ENCODE results near the gene METTL16. TPM values are rescaled to one million over a fixed set of nuclear protein-coding genes. Genes with fewer than 3 reads are reported as not detected.

Gene METTL16
- total and polyA plus RNA-seq, 4 donors: 4.1 to 8.9 (median 6.6) TPM

DNA sequence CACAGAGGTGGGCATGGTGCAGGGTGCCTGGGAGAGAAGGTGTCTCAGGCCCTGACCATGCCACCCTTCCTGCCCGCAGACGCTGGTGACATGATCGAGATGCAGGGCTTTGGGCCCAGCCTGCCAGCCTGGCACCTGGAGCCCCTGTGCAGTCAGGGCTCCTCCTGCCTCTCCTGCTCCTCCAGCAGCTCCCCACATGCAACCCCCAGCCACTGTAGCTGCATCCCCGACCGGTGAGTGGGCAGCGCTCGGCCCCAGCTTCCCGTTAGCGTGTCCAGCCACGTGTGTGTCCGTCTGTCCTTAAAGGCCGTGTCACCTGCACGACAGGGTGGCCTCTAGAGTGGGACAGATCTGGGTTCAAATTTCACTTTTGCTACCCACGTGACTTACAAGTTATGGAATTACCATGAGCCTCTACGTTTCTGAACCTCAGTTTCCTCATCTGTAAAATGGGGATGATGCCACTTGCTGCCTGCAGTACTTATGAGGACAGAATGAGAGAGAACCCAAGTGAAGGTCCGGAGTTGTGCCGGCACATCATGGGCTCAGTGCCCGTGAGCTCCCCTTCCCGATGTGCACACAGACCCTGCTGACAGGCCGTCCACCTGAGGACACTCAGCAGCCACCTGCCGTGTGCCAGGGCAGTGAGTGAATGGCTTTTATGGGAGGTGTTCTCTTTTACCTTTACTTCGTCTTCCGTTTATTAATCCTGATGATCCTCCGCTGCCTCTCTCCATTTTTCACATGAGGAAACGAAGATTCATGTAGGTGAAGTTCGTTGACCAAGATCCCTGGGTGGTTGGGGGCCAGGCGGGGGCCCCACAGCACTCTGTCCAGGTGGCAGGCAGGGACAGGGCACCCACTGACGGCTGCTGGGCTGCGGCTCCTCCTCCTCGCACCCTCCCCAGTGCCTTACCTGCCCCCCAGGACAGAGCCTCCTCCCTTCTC lies 140.2 kb downstream of the METTL16 start:
- WGBS: 96% methylated on average over 30 of the region's 30 CpGs
- no peaks in the 10 kb centered on the region for H3K9me3 ChIP-seq (ENCODE audit: control insufficient read depth in 4 of 4, low read length in 3 of 4)
- TF ChIP-seq FOXA2 (IDR thresholded peaks at IDR 0.05): no peak
- no peak for TF ChIP-seq CTCF (IDR thresholded peaks at IDR 0.05; ENCODE audit: low read depth, low read length, missing input control)
- no peak for TF ChIP-seq FOXA1 (IDR thresholded peaks at IDR 0.05)
- TF ChIP-seq, protein P1, sequence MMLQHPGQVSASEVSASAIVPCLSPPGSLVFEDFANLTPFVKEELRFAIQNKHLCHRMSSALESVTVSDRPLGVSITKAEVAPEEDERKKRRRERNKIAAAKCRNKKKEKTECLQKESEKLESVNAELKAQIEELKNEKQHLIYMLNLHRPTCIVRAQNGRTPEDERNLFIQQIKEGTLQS (IDR thresholded peaks at IDR 0.05): no peak
- H3K4me3 ChIP-seq (ENCODE audit: low read depth in 1 of 3, low read length in 3 of 3): no peak overlapping the region
- no peak overlapping the region for H3K27ac ChIP-seq (ENCODE audit: low read depth in 1 of 2, low read length in 2 of 2)
- H3K36me3 ChIP-seq (ENCODE audit: control insufficient read depth in 4 of 4, insufficient read depth in 3 of 4, low read depth in 1 of 4, low read length in 3 of 4): peaks cover 0 to 21% (median 8%) of the 10 kb centered on the region in 4 donors
- peaks cover 0 to 2% (median 0%) of the 10 kb centered on the region in 4 donors for H3K4me1 ChIP-seq (ENCODE audit: control insufficient read depth in 4 of 4, insufficient read depth in 4 of 4, low read length in 3 of 4)
- H3K9ac ChIP-seq (ENCODE audit: low read depth in 1 of 2, low read length in 2 of 2): no peak overlapping the region
- DNase-seq (ENCODE audit: low spot score): no peak
- no peaks in the 10 kb centered on the region for H3K27me3 ChIP-seq (ENCODE audit: control insufficient read depth in 4 of 4, insufficient read depth in 4 of 4, low read length in 3 of 4)

GRCh38 chr17:2370211-2370589 lies 141.5 kb downstream of the METTL16 start:
- 91% methylated on average over 11 of the region's 11 CpGs for WGBS
- Histone ChIP-seq H3K27me3 (ENCODE audit: control insufficient read depth in 4 of 4, insufficient read depth in 4 of 4, low read length in 3 of 4) (no peaks in the 10 kb centered on the region), H3K9ac (ENCODE audit: low read depth in 1 of 2, low read length in 2 of 2) (no peak overlapping the region), H3K4me3 (ENCODE audit: low read depth in 1 of 3, low read length in 3 of 3) (no peak overlapping the region), H3K27ac (ENCODE audit: low read depth in 1 of 2, low read length in 2 of 2) (no peak overlapping the region), H3K4me1 (ENCODE audit: control insufficient read depth in 4 of 4, insufficient read depth in 4 of 4, low read length in 3 of 4) (peaks cover 0 to 2% (median 0%) of the 10 kb centered on the region in 4 donors), H3K9me3 (ENCODE audit: control insufficient read depth in 4 of 4, low read length in 3 of 4) (no peaks in the 10 kb centered on the region), H3K36me3 (ENCODE audit: control insufficient read depth in 4 of 4, insufficient read depth in 3 of 4, low read depth in 1 of 4, low read length in 3 of 4) (peaks cover under 1 to 13% (median 6%) of the 10 kb centered on the region in 4 donors)
- TF ChIP-seq HNF4G (IDR thresholded peaks at IDR 0.05) (no peak), TAF1 (conservative IDR thresholded peaks at IDR 0.05) (no peak), CTCF (IDR thresholded peaks at IDR 0.05; ENCODE audit: low read depth, low read length, missing input control) (no peak), HNF4A (conservative IDR thresholded peaks at IDR 0.05) (no peak), NR2F2 (IDR thresholded peaks at IDR 0.05) (no peak), REST (IDR thresholded peaks at IDR 0.05) (no peak), EGR1 (IDR thresholded peaks at IDR 0.05; ENCODE audit: low read depth in 2 of 2) (no peak), FOXA1 (IDR thresholded peaks at IDR 0.05) (no peak), FOXA2 (IDR thresholded peaks at IDR 0.05) (no peak), GABPA (IDR thresholded peaks at IDR 0.05 in 1 of 2, conservative IDR thresholded peaks at IDR 0.05 in 1 of 2) (no peak), SP1 (IDR thresholded peaks at IDR 0.05) (no peak), RAD21 (IDR thresholded peaks at IDR 0.05) (no peak), JUND (IDR thresholded peaks at IDR 0.05) (no peak), RXRA (IDR thresholded peaks at IDR 0.05) (no peak), YY1 (IDR thresholded peaks at IDR 0.05) (no peak), MAX (IDR thresholded peaks at IDR 0.05) (no peak)
- TF ChIP-seq, protein P2, sequence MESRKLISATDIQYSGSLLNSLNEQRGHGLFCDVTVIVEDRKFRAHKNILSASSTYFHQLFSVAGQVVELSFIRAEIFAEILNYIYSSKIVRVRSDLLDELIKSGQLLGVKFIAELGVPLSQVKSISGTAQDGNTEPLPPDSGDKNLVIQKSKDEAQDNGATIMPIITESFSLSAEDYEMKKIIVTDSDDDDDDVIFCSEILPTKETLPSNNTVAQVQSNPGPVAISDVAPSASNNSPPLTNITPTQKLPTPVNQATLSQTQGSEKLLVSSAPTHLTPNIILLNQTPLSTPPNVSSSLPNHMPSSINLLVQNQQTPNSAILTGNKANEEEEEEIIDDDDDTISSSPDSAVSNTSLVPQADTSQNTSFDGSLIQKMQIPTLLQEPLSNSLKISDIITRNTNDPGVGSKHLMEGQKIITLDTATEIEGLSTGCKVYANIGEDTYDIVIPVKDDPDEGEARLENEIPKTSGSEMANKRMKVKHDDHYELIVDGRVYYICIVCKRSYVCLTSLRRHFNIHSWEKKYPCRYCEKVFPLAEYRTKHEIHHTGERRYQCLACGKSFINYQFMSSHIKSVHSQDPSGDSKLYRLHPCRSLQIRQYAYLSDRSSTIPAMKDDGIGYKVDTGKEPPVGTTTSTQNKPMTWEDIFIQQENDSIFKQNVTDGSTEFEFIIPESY (IDR thresholded peaks at IDR 0.05): no peak
- TF ChIP-seq, protein P1 (IDR thresholded peaks at IDR 0.05): no peak
- no peak for DNase-seq (ENCODE audit: low spot score)
